Endometrial microvascular endothelial cells (primary cell): ENCODE measurements around the gene SESN1. TPM values are rescaled to one million over a fixed set of nuclear protein-coding genes. Genes with fewer than 3 reads are reported as not detected.

Source experiments
- total RNA-seq: library from RNA; depleted of rRNA; stranded (reverse); fragments of >200 nt; gene quantifications from one replicate; pipeline ENCODE4 v1.2.3, GENCODE V29; 2015; ENCODE audit errors: inconsistent ontology term

The SESN1 gene
- total RNA-seq, 1 donor from 2014 or later = 26.5 TPM

Other genes starting within 250 kb of the SESN1 start
- gene ARMC2, start 246.4 kb downstream of the SESN1 start, total RNA-seq = 1.0 TPM
- 21.8 TPM for gene CEP57L1, start 661 bp upstream of the SESN1 start, total RNA-seq